HG02642 (cell line): ENCODE data around the gene TMEM270.
"Not testable (repeated sequence)": the region's sequence is repeated elsewhere in the genome, so short reads cannot be mapped to it uniquely, and the experiment has no call there.

Source experiments
- ATAC-seq: cut with Tn5 transposase; IDR thresholded peaks from one replicate; pipeline ENCODE4 v1.9.1; 2021; ENCODE audit warnings: mild to moderate bottlenecking; ENCODE audit not compliant: unreplicated experiment, poor library complexity

TMEM270 gene

DNA sequence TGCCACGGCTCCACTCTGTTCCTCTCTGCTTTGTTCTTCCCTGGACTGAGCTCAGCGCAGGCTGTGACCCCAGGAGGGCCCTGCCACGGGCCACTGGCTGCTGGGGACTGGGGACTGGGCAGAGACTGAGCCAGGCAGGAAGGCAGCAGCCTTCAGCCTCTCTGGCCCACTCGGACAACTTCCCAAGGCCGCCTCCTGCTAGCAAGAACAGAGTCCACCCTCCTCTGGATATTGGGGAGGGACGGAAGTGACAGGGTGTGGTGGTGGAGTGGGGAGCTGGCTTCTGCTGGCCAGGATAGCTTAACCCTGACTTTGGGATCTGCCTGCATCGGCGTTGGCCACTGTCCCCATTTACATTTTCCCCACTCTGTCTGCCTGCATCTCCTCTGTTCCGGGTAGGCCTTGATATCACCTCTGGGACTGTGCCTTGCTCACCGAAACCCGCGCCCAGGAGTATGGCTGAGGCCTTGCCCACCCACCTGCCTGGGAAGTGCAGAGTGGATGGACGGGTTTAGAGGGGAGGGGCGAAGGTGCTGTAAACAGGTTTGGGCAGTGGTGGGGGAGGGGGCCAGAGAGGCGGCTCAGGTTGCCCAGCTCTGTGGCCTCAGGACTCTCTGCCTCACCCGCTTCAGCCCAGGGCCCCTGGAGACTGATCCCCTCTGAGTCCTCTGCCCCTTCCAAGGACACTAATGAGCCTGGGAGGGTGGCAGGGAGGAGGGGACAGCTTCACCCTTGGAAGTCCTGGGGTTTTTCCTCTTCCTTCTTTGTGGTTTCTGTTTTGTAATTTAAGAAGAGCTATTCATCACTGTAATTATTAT lies 28.9 kb upstream of the TMEM270 start:
- ATAC-seq, result no peak

DNA sequence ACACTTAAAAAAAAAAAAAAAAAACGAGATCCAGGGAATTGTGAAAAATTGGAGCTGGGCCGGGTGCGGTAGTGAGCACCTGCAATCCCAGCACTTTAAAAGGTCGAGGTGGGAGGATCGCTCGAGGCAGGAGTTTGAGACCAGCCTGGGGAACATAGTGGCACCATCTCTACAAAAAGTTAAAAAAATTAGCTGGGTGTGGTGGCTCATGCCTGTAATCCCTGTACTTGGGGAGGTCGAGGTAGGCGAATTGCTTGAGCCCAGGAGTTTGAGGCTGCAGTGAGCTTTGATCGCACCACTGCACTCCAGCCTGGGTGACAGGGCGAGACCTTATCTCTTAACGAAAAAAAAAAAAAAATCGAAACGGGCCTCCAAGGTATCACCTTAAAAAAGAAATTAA lies 28.2 kb upstream of the TMEM270 start:
- ATAC-seq, result no peak

DNA sequence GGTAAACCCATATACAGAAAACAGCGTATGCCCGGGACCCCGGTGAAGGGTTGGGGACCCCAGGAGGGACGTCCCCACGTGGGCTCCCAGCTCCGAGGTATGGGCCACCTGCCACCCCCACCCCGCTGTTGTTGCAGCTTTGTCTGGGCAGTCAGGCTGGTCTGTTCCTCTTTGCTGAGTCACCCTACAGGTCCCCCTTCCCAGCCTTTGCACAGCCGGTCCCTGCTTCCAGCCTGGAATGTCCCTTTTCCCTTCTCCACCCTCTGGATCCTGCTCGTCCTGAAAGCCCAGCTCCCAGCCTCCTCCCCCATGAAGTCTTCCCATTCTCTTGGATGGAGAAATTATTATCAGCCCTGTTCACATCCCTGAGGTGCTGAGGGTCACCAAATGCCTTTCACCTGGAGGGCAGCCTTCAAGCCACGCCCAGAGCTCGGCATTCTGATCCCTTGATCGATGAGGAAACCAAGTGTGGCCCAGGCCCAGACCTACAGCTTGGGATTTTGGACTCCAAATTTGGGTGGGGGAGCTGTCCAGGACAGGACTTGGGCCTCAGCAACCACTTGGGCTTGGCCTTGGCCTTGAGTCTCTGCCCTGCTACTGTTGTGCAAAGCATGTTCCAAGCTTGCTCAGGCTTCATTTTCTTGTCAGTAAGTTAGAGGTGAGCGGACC lies 27.6 kb upstream of the TMEM270 start:
- ATAC-seq, result no peak

DNA sequence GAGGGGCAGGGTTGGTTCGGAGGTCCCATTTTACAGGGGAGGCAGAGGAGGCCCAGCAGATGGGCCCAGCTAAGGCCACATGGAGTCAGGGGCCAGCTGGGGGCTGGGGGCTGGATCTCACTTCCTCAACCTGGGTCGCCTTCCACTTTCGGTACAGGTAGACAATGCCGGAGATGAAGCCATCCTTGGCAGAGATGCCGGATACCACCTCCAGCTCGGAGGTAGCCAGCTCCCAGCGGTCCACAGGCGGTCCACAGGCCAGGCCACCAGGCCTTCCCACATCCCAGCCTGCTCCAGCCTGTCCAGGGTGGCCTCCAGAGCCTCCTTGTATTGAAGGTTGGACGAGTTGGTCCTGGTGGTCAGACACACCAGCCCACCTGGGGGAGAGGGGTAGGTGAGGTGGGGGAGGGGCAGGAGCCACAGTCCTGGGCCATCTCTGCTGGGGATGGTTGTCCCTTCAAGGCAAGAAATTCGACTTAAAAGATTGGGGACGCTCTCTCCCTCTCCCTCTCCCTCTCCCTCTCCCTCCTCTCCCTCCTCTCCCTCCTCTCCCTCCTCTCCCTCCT lies 26.2 kb upstream of the TMEM270 start:
- no peak for ATAC-seq

DNA sequence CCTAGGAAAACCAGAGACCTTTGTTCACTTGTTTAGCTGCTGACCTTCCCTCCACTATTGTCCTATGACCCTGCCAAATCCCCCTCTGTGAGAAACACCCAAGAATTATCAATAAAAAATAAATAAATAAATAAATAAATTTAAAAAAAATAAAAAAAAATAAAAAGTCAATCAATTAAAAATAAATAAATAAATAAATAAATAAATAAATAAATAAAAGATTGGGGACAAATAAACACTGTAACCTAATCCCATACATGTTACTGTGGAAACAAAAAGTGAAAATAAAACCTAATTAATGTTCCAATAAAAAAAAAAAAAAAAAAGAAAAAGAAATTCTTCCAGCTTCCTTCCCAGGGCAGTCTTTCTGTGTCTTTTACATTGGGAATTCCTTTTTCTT lies 23.8 kb upstream of the TMEM270 start:
- ATAC-seq, result not testable (repeated sequence)

DNA sequence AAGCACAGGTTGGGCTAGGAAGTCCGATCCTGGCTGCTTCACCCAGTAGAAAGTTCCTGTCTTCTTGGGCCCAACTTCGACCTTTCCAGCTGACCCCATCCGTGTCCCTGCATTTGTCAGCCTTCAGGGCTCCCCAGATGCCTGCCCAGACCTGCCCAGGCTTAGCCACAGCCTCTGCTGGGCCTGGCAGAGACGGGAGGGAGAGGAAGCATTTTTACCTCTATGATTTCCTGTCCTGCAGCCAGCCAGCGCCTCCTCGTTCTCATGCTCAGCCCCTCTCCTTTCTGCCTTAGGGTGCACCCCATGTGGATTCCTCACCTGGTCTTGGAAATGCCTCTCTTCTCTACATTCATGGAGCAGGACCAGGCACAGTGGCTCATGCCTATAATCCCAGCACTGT lies 22.3 kb upstream of the TMEM270 start:
- no peak for ATAC-seq

DNA sequence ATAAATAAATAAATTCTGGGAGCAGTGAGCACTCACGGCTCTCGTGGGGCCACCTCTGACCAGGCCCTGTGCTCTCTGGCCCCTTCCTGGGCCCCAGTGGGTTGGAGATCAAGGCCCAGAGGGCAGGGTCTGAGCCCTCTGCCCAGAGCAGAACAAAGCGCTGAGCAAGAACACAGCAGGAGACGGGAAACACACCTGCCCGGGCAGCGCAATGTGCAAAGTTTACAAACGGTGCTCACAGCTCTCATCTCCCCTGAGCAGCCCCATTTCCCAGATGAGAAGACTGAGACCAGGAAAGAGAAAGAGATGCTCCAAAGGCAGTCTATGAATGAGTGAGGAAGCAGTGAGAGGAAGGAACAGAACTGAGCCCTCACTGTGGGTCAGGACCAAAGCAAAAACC lies 21.7 kb upstream of the TMEM270 start:
- ATAC-seq, result no peak

DNA sequence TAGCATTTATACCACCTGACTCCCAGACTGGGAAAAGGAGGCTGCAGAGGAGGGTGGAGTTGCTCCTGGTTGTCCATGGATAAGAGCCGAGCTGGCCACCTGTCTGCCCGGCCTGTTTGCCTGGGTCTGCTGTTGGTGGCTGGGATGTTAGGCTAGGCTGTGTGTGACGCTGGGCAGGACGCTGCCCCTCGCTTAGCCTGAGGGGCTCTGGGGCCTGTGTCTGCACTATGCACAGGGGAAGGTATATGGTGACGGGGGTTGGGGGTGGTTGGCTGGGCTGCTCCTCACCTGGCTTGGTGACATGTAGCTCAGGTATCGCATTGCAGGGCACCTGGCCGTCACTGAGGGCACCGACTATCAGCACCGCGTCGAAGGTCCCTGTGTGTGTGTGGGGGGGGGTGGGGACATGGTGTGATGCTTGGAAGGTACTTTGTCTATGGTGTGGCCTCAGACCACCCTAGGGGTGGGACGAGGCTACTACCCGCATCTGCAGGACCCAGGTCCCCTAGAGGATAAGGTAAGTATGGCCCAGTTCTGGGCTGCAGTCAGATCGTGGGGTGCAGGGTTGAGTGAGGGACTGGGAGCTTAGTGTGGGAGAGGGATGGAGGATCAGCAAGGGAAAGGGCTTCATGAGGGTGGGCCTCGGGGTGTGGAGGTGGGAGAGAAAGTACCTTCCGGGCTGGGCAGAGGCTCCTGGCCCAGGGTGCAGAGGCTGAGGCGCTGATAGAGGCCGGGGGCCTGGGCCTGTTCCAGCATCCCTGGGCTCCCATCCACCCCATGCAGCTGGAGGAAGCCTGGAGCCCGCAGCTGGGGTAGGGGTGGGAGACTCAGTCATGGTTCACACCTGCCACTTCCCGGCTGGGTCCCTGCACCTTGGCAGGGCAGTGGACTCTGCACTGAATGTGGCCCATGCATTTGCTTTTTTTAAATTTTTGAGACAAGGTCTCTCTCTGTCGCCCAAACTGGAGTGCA lies 20.9 kb upstream of the TMEM270 start:
- no peak for ATAC-seq

DNA sequence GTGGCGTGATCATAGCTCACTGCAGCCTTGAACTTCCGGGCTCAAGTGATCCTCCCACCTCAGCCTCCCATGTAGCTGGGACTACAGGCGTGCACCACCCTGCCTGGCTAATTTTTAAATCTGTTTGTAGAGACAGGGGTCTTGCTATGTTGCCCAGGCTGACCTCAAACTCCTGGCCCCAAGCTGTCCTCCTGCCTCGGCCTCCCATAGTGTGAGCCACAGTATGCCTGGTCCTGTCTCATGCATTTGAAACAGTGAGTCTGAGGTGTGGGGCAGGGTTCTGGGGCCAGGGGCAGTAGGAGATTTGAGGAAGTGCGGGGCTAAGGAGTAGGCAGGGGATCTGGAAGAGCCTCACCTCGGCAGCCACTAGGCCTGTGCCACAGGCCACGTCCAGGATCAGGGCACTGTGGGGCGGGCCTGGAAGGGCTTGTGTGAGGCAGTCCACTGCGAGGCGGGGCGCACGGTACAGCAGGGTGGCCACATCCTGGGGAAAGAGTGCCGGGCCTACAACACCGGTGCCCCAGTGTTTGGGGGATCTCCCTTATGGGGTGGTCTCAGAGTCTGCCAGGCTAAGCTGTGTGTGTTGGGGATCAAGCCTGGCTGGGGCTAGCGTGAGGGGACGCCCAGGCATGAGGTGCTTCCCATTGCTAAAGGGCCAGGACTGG lies 20.1 kb upstream of the TMEM270 start:
- ATAC-seq, result no peak

DNA sequence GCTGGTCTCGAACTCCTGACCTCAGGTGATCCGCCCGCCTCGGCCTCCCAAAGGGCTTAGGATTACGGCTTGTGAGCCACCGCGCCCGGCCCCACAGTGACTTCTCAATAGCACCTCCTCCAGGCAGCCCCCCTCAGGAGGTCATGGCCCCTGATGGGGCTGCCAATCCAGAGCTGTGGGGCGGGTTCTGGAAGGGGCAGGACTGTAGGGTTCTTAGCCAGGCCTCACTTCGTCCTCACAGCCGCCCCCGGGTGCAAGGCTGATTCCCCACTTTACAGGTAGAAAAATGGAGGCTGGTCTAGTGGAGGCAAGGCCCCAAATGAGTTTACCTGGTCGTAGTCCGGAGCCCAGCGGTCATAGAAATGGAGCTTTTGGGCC lies 19.3 kb upstream of the TMEM270 start:
- ATAC-seq, result no peak

DNA sequence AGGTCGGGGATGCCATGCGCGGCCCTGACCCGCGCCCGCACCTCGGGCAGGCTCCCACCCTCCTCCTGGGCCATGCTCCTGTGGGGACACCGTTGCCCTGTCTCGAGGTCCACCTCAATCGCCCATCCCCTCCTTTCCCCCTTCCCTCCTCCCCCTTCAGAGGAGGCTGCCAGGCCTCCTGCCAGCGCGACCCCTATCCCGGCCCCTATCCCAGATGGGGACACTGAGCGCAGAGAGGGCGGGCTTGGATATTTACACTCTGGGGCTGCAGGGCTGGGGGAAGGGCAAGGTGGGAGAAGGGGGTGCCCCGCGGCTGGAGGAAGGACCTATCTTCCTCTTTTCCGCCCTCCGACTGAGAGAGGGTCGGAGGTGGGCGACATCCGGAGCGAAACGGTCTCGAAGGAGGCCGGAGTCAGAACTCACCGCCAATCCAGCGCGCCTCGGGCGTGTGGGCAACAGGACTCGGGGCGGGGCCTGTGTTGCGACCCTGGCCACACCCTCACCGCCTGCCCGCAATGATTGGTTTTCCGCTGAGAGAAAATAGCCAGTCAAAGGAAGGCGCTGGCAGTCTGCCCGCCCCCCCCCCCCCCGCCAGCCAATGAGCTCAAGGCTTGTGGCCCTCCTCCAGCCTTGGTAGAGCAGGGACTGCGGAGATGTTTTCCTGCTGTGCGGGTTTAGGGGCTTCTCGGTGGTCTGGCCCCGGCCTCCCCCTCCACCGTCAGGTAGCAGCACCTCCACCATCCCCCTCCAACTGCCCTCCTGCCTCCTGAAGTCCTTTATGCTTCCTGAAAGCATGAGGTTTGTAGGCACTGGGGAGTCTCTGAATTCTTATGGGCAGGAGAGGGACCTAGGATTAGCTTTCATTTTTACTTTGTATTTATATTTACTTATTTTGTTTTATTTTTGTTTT lies 18.6 kb upstream of the TMEM270 start, which contains the start of gene METTL27:
TSS of gene METTL27 (minus strand) at position 450 of the 910 bp plus-strand sequence. CDS start at position 74, 376 bp downstream.
- ATAC-seq, result peak; percentile 95

DNA sequence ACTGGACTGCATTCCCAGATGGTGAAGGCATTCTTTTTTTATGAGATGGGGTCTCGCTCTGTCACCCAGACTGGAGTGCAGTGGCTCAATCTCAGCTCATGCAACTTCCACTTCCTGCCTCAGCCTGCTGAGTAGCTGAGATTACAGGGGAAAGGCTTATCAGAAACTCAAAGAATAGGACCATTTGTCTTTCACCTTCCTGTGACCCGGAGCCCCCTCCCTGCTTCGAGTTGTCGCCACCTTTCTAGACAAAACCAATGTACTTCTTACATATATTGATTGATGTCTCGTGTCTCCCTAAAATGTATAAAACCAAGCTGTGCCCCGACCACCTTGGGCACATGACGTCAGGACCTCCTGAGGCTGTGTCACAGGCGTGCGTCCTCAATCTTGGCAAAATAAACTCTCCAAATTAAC lies 16.8 kb upstream of the TMEM270 start:
- ATAC-seq, result no peak

DNA sequence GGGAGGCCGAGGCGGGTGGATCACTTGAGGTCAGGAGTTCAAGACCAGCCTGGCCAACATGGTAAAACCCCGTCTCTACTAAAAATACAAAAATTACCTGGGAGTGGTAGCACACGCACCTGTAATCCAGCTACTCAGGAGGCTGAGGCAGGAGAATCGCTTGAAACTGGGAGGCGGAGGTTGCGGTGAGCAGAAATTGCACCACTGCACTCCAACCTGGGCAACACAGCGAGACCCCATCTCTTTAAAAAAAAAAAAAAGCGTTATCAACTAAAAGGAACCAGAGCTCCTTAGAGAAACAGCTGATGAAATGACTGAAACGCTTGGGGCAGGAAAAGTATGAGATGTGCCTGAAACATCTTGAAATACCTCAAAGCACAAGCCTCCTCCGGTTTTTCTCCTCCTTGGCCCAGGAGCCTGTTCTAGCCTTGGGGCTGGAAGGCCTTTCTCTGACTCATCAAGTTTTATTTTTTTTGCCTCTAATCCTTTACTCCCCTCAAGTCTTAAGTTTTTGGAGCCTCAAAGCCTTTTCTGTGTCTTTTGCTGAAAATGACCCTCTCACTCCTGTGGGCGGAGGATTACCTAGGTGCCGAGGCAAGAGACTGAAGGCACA lies 16.0 kb upstream of the TMEM270 start:
- no peak for ATAC-seq

DNA sequence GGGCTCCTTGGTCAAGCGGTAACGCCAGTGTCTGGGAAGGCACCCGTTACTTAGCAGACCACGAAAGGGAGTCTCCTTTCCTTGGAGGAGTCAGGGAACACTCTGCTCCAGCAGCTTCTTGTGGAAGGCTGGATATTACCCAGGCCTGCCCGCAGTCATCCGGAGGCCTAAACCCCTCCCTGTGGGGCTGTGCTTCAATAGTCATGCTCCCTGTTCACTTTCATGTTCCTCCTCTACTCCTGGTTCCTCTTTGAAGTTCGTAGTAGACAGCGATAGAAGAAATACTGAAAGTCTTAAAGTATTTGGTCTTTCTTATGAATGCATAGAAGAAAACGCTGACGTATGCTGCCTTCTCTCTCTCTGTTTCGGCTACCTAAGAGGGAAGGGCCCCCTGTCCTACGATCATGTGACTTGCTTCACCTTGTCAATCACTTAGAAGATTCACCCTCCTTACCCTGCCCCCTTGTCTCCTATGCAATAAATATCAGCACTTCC lies 15.2 kb upstream of the TMEM270 start:
- not testable (repeated sequence) for ATAC-seq

DNA sequence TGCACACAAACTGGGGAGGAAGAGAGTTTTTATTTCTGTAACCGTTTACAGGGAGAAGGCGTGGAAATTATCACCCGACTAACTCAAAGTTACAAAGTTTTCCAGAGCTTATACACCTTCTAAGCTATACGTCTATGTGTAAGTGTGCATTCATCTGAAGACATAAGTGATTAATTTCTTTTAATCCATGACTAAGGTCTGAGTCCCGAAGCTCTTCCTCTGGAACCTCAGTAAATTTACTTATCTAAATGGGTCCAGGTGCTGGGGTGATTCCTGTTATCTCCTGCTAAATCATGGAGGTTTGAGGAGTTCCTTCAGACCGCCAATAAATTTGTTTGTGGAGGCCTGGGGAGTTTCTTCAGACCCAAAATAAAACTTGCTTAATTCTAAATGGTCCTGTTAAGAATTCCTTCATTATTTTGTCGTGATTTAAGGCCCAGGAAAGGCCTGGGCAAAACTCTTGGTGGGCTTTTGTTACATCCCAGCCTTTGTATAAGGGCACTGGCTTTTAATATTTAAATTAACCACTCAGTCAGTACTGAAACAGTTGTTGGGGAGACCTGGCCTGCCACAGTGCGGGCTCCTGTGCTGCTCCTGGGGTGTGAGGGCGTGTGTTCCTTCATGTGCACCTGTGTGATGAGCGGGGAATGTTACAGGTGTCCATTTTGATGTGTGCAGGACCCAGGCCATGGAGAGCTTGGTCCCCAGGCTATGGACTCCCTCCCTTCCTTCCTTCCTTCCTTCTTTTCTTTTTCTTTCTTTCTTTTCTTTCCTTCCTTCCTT lies 12.8 kb upstream of the TMEM270 start:
- no peak for ATAC-seq

DNA sequence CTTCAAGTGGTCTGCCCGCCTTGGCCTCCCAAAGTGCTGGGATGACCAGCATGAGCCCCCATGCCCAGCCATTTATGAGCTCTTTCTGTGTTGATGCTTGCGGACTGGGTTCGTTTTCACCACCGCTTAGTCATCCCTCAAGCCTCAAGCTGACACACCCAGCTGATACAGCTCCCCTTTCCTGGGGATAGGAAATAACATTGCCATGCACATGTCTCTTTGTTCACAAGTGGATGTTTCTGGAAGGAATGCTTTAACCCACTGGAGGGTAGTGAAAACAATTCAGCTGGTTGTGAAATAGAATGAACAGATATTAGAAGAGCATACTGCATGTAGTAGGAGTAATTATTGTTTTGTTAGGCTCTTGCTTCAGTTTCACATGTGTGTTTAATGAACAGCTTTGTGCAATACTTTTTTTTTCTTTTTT lies 10.2 kb upstream of the TMEM270 start:
- no peak for ATAC-seq
